Measurements from ENCODE around the gene MESD.

- no peak for TF ChIP-seq CTCF (conservative IDR thresholded peaks at IDR 0.05; ENCODE audit: low read depth, low read length)
- no peak for TF ChIP-seq MAZ (IDR thresholded peaks at IDR 0.05; ENCODE audit: borderline replicate concordance, low read depth, low read length)
Measured at GRCh38 chr15:80967991-80968510, 21.6 kb downstream of the MESD start.

Data from IMR-90 (cell line).